WTC11 (cell line): ENCODE measurements around the gene LEMD3.

Source experiments
- ATF3 ChIP-seq: sonication (generic); formaldehyde crosslinking; conservative IDR thresholded peaks from 2 replicates; pipeline ENCODE4 v1.8.1; 2022; ENCODE audit warnings: mild to moderate bottlenecking, missing genetic modification reagents
- CREB1 ChIP-seq: sonication (generic); formaldehyde crosslinking; IDR thresholded peaks from 2 replicates; pipeline ENCODE4 v1.8.0; 2023; ENCODE audit warnings: mild to moderate bottlenecking, missing genetic modification reagents
- CTCF ChIP-seq: fragments of 200-600 bp; IDR thresholded peaks from 2 replicates; pipeline ENCODE4 v1.8.0; 2022; ENCODE audit warnings: antibody characterized with exemption
- ETV6 ChIP-seq: sonication (generic); formaldehyde crosslinking; IDR thresholded peaks from 2 replicates; pipeline ENCODE4 v1.8.1; 2022; ENCODE audit warnings: mild to moderate bottlenecking, missing genetic modification reagents
- FOXK1 ChIP-seq: sonication (generic); formaldehyde crosslinking; IDR thresholded peaks from 2 replicates; pipeline ENCODE4 v1.8.0; 2022; ENCODE audit warnings: mild to moderate bottlenecking, moderate library complexity, missing genetic modification reagents
- FOXP1 ChIP-seq: sonication (generic); formaldehyde crosslinking; IDR thresholded peaks from 2 replicates; pipeline ENCODE4 v1.8.0; 2022; ENCODE audit warnings: missing genetic modification reagents, mild to moderate bottlenecking, moderate library complexity, borderline replicate concordance
- MAX ChIP-seq: sonication (generic); formaldehyde crosslinking; IDR thresholded peaks from 2 replicates; pipeline ENCODE4 v1.8.0; 2022; ENCODE audit warnings: mild to moderate bottlenecking, missing genetic modification reagents
- NFYB ChIP-seq: sonication (generic); formaldehyde crosslinking; conservative IDR thresholded peaks from 2 replicates; pipeline ENCODE4 v1.8.0; 2022; ENCODE audit warnings: low read depth, missing genetic modification reagents
- NR2C2 ChIP-seq: sonication (generic); formaldehyde crosslinking; IDR thresholded peaks from 2 replicates; pipeline ENCODE4 v1.8.0; 2022; ENCODE audit warnings: mild to moderate bottlenecking, missing genetic modification reagents
- SP1 ChIP-seq: sonication (generic); formaldehyde crosslinking; conservative IDR thresholded peaks from 2 replicates; pipeline ENCODE4 v1.8.1; 2022; ENCODE audit warnings: missing genetic modification reagents
- TEAD4 ChIP-seq: sonication (generic); formaldehyde crosslinking; IDR thresholded peaks from 2 replicates; pipeline ENCODE4 v1.8.0; 2022; ENCODE audit warnings: mild to moderate bottlenecking, missing genetic modification reagents
- USF2 ChIP-seq: sonication (generic); formaldehyde crosslinking; IDR thresholded peaks from 2 replicates; pipeline ENCODE4 v1.8.1; 2023; ENCODE audit warnings: mild to moderate bottlenecking, missing genetic modification reagents, moderate library complexity
- ZBTB43 ChIP-seq: sonication (generic); formaldehyde crosslinking; IDR thresholded peaks from 2 replicates; pipeline ENCODE4 v1.8.1; 2023; ENCODE audit warnings: mild to moderate bottlenecking, missing genetic modification reagents

GRCh38 chr12:65274602-65275272 is 105.4 kb downstream of the LEMD3 start:
- no peak for TF ChIP-seq SP1 (CRISPR knock-in tag)
- TF ChIP-seq USF2 (CRISPR knock-in tag): no peak
- no peak for TF ChIP-seq TEAD4 (CRISPR knock-in tag)
- no peak for TF ChIP-seq ZBTB43
- no peak for TF ChIP-seq CTCF
- TF ChIP-seq CREB1 (CRISPR knock-in tag): no peak
- no peak for TF ChIP-seq ETV6 (CRISPR knock-in tag)
- no peak for TF ChIP-seq NR2C2 (CRISPR knock-in tag)
- TF ChIP-seq FOXK1 (CRISPR knock-in tag): no peak
- no peak for TF ChIP-seq ATF3 (CRISPR knock-in tag)
- no peak for TF ChIP-seq MAX
- no peak for TF ChIP-seq NFYB (CRISPR knock-in tag)
- TF ChIP-seq FOXP1 (CRISPR knock-in tag): no peak
